Type B pancreatic cell (in vitro differentiated cells): Measurements from ENCODE around the gene CAND2. TPM values are rescaled to one million over a fixed set of nuclear protein-coding genes. Genes with fewer than 3 reads are reported as not detected.

ENCODE experiments used
- DNase-seq: peaks from one replicate; pipeline ENCODE4 v3.0.0; 2021; ENCODE audit warnings: mixed read lengths; ENCODE audit not compliant: unreplicated experiment; ENCODE audit errors: extremely low spot score
- H3K27ac Mint-ChIP-seq: 2 replicates; pipeline ENCODE4 v1.8.0; 2021; ENCODE audit warnings: mild to moderate bottlenecking, mixed read lengths
- H3K27me3 Mint-ChIP-seq: 2 replicates; pipeline ENCODE4 v1.8.0; 2021; ENCODE audit warnings: mixed read lengths
- H3K36me3 Mint-ChIP-seq: 2 replicates; pipeline ENCODE4 v1.8.0; 2021; ENCODE audit warnings: mixed read lengths
- H3K4me1 Mint-ChIP-seq: one replicate; pipeline ENCODE4 v1.8.0; 2021; ENCODE audit warnings: mixed read lengths; ENCODE audit not compliant: unreplicated experiment
- H3K4me3 Mint-ChIP-seq: 2 replicates; pipeline ENCODE4 v1.8.0; 2021; ENCODE audit warnings: mild to moderate bottlenecking, mixed read lengths
- H3K9me3 Mint-ChIP-seq: 2 replicates; pipeline ENCODE4 v1.8.0; 2021; ENCODE audit warnings: mixed read lengths
- CTCF ChIP-seq: fragments of 200-600 bp; sonication (generic); conservative IDR thresholded peaks from 2 replicates; pipeline ENCODE4 v1.5.0; 2021; ENCODE audit warnings: antibody characterized with exemption, mild to moderate bottlenecking
- total RNA-seq: library from RNA; stranded (reverse); gene quantifications from 2 replicates; pipeline ENCODE4 v1.2.1, GENCODE V29; 2021; ENCODE audit warnings: low replicate concordance

The CAND2 gene
- total RNA-seq, 1 donor from 2014 or later: 11.1 TPM

- Mint-ChIP-seq H3K27ac (no peak overlapping the region), H3K27me3 (no peaks in the 10 kb centered on the region), H3K9me3 (no peaks in the 10 kb centered on the region), H3K4me3 (no peak overlapping the region), H3K36me3 (no peaks in the 10 kb centered on the region), H3K4me1 (peaks cover 11% of the 10 kb centered on the region)
- no peak for TF ChIP-seq CTCF
- DNase-seq: no peak
Measured at GRCh38 chr3:12793701-12794100, 2.8 kb upstream of the CAND2 start.

GRCh38 chr3:12797124-12797891, 828 bp downstream of the CAND2 start:
- Mint-ChIP-seq H3K36me3 (peaks cover 3% of the 10 kb centered on the region), H3K9me3 (no peaks in the 10 kb centered on the region), H3K4me3 (peak overlapping the region; percentile 90), H3K4me1 (peaks cover 11% of the 10 kb centered on the region), H3K27ac (peak overlapping the region; percentile 48), H3K27me3 (no peaks in the 10 kb centered on the region)
- no peak for DNase-seq
- TF ChIP-seq CTCF: no peak

- Mint-ChIP-seq H3K27ac (peak overlapping the region; percentile 25), H3K36me3 (peaks cover 3% of the 10 kb centered on the region), H3K9me3 (no peaks in the 10 kb centered on the region), H3K4me3 (peak overlapping the region; percentile 84), H3K4me1 (peaks cover 11% of the 10 kb centered on the region), H3K27me3 (no peaks in the 10 kb centered on the region)
- no peak for TF ChIP-seq CTCF
- DNase-seq: no peak
Measured at GRCh38 chr3:12797892-12798558, 1.5 kb downstream of the CAND2 start.

- H3K4me1 Mint-ChIP-seq: peaks cover 11% of the 10 kb centered on the region
- DNase-seq: no peak
- no peak for TF ChIP-seq CTCF
- peak overlapping the region; percentile 84 for H3K4me3 Mint-ChIP-seq
- H3K27me3 Mint-ChIP-seq: no peaks in the 10 kb centered on the region
- peaks cover 3% of the 10 kb centered on the region for H3K36me3 Mint-ChIP-seq
- no peaks in the 10 kb centered on the region for H3K9me3 Mint-ChIP-seq
- peak overlapping the region; percentile 25 for H3K27ac Mint-ChIP-seq
Measured at GRCh38 chr3:12798559-12799179, 2.2 kb downstream of the CAND2 start.

GRCh38 chr3:12799525-12800440, 3.3 kb downstream of the CAND2 start:
- Mint-ChIP-seq H3K9me3 (no peaks in the 10 kb centered on the region), H3K27me3 (no peaks in the 10 kb centered on the region), H3K36me3 (peaks cover 3% of the 10 kb centered on the region), H3K4me1 (peaks cover 11% of the 10 kb centered on the region), H3K4me3 (no peak overlapping the region), H3K27ac (no peak overlapping the region)
- no peak for DNase-seq
- no peak for TF ChIP-seq CTCF
